H54 (cell line): Measurements from ENCODE around the gene MAP2K3.
"Not testable (repeated sequence)": the region's sequence is repeated elsewhere in the genome, so short reads cannot be mapped to it uniquely, and the experiment has no call there.

ENCODE experiments used
- DNase-seq: peaks from one replicate; pipeline ENCODE4 v3.0.0; 2011; ENCODE audit warnings: low spot score, mixed read lengths; ENCODE audit not compliant: insufficient read length
- FAIRE-seq: peaks from 3 replicates; lab custom pipeline; 2011; peaks lifted over from hg19 to GRCh38; lab: Jason Lieb, UNC
- POLR2A ChIP-seq: IDR thresholded peaks from 2 replicates; pipeline ENCODE4 v1.6.1; 2011; ENCODE audit warnings: low read depth, mild to moderate bottlenecking, low read length

Gene MAP2K3

GRCh38 chr17:21330436-21331160 lies 46.1 kb downstream of the MAP2K3 start:
- no peak for DNase-seq
- TF ChIP-seq POLR2A: no peak
- FAIRE-seq: no peak

- FAIRE-seq, DNase-seq: not testable (repeated sequence)
Observed at GRCh38 chr17:21336541-21337294, 52.2 kb downstream of the MAP2K3 start.

GRCh38 chr17:21337981-21338625 lies 53.6 kb downstream of the MAP2K3 start:
- not testable (repeated sequence) for DNase-seq, FAIRE-seq

DNA sequence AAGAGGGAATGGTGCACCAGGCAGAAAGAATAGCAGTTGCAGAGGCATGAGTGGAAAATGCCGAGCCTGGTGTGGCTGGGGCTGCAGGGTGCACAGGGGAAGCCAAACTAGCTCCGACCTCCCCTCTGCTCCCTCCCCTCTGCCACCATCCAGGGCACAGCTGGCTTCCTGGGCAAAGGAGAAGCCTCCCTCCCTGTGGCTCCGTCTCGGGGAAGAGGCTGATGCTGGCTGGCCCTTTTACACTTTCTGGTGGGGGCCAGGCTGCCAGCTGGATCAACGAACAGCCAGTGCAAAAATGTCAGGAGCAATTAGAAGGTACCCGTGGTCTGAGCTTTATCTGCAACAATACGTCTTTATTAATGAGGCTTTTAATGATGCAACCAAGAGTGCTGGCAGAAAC lies 54.5 kb downstream of the MAP2K3 start:
- no peak for TF ChIP-seq POLR2A
- FAIRE-seq: no peak

GRCh38 chr17:21339571-21339970 lies 55.1 kb downstream of the MAP2K3 start:
- not testable (repeated sequence) for FAIRE-seq, DNase-seq

More for the DNA sequence above, 54.5 kb downstream of the MAP2K3 start:
- no peak for DNase-seq

- not testable (repeated sequence) for DNase-seq, FAIRE-seq
Observed at GRCh38 chr17:21340407-21340806, 55.9 kb downstream of the MAP2K3 start.

DNA sequence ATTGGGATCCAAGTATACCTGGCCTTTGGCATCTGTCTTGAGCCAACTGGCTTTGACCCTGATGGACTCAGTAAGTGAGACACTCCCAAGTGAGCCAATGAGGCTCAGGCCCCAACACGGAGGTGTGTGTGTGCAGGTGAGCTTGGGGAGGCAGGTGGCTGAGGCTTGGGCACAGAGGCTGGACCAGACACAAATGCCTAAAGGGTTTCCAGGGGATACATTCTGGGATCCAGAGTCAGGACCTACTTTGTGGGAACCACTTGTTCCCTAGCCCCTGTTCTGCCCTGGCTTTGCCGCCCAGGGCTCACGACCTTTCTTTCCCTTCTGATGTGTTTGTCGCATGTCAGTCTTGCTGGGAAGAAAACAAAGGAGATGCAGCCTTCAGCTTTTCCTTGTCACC lies 56.8 kb downstream of the MAP2K3 start:
- not testable (repeated sequence) for FAIRE-seq, DNase-seq

DNA sequence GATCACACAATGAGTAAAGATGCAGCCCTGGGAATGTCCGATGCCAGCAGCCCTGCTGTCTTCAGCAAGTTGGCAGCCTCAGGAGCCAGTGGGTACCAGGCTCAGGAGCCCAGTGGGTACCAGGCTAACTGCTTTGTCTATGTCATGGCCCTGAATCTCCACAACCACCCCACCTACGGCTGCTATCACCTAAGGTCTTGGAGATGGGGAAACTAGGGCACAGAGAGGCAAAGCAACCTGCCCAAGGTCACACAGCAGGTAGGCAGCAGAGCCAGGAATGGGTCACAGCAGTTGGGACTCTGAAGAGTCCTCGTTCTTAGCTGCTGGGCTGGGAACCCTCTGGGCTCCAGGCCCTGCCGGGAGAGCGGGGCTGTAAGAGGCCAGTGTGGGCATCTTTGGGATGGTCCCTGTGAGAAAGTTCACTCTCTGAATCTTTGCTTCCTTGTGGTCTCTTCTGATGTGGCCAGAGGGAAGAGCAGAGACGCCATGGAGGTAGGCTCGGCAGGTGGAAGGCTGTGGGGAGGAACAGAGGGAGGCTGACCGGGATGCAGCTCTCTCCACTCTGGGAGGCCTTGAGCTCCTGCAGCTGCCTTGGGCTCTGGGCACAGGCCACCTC lies 57.5 kb downstream of the MAP2K3 start:
- DNase-seq, FAIRE-seq: not testable (repeated sequence)

DNA sequence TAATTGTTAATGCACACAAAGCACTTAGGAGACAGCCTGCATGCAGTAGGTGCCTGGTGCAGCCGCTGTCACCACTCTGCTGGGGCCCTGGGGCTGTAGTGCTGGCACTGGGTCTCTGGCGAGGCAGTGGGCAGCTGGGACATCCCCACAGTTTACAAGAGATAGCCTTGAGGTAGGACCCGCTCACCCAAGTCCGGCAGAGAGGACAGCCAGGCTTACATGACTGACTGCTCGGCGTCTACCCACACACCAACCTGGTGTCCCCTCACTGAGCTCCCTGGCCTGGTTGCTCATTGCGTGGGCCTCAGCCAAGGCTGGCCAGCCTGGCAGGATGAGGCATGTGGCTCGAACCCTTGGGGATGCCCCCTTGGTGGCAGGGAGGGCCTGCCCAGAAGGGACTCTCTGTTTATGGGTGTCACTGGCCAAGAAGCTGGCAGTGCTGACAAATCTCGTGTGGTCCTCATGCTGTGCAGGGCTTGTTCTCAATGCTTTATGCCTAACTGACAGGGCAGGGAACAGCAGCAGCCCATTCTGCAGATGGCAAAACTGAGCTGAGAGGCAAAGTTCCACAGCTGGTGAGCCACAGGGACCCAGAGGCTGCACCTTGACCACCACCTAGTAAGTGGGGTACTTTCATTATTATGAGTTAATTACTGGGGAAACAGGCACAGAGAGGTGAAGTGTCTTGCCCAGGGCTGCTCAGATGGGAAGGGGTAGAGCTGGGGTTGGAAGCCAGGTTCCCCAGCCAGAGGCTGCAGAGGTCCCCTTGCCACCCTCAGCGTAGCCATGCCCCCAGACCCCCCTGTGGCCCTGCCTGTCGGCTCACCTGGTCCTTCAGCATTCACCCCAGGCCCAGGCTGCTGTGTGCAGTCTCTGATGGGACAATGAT lies 58.8 kb downstream of the MAP2K3 start:
- not testable (repeated sequence) for FAIRE-seq

GRCh38 chr17:21344801-21345200 lies 60.3 kb downstream of the MAP2K3 start:
- not testable (repeated sequence) for FAIRE-seq

More for the DNA sequence above, 58.8 kb downstream of the MAP2K3 start:
- not testable (repeated sequence) for DNase-seq

DNA sequence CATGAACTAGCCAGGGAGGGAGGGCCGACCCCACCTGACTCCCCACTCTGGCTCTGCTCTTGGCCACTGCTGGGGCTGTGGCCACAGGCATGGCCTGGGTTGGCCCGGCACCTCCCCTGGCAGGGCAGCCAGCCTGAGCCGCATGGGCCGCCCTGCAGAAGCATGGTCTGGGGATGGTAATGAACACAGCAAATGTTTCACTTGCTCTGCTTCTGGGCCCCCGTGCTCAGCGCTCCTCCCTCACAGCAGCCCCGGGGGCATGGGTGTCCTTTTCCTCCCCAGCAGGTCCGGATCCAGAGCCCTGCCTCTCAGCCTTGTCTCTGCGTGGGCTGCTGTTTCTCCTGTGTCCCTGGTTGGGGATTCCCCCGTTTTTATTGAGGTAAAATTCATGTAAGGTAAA lies 60.7 kb downstream of the MAP2K3 start:
- no peak for TF ChIP-seq POLR2A
- FAIRE-seq: no peak
- no peak for DNase-seq

More at GRCh38 chr17:21344801-21345200, 60.3 kb downstream of the MAP2K3 start:
- not testable (repeated sequence) for DNase-seq

GRCh38 chr17:21346107-21346506 lies 61.6 kb downstream of the MAP2K3 start:
- FAIRE-seq, DNase-seq: not testable (repeated sequence)

DNA sequence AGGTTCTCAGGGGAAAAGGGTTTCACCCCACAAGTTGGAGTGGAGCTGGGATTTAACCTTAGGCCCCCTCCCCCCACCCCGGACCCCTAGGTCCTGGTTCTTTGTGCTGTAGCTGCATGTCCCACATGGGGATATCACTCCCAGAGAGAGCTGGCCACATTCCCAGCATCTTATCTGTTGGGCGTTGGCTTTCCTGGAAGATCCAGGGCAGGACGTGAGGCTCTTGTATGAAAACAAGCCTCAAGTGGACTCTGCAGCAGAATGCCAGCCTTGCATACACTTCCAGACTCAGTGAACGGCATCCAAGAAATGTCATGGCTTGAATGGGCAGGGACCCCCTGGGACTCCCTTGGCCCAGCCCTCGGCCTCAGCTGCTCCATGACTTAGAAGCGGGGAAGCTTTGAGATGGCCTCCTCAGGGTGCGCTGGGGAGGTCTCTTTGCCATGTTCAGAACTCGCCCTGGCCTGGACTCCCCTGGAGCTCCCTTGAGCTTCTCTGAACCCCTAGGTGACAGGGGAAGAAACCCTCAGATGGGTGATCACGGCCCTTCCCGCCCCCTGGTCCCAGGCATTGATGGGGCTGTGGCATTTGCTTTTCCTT lies 62.2 kb downstream of the MAP2K3 start:
- DNase-seq, FAIRE-seq: not testable (repeated sequence)

GRCh38 chr17:21347660-21348059 lies 63.1 kb downstream of the MAP2K3 start:
- FAIRE-seq, DNase-seq: not testable (repeated sequence)

DNA sequence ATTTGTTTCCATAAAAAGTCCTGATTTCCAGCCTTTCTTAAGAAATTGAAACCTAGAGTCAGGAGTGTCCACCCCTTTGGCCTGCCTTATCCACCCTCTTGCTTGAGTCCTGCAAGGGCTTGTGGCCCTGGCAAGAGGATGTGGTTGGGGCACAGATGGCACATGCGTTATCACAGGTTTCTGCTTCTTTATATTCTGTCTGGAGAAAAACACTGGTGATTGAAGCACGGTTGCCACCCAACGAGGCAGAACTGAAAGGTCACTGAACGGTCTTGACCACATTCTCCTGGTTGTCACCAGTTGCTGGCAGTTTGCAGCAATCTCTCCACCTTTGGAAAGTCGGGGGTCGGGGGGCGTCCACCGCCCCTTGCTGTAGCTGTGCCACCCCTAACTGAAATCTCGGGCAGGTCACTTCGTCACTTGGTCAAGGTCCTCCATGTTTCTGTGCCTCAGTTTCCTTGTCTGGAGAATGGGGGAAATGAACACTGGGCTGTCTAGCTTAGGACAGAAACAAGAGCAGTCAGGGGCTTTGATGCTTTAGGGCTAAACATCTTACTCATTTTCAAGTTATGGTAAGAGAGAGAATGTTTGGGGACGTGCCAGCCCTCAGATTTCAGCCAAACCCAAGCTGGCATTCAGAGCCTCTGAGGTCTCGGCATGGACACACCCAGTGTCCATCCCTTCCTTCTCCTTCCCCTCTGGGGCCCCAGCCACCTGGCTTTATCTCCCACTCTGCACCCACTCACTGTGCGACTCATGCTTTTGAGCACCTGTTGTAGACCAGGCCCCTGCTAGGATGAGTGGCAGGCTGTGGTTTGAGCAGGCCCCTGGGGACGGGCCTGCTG lies 63.8 kb downstream of the MAP2K3 start:
- DNase-seq, FAIRE-seq: not testable (repeated sequence)

DNA sequence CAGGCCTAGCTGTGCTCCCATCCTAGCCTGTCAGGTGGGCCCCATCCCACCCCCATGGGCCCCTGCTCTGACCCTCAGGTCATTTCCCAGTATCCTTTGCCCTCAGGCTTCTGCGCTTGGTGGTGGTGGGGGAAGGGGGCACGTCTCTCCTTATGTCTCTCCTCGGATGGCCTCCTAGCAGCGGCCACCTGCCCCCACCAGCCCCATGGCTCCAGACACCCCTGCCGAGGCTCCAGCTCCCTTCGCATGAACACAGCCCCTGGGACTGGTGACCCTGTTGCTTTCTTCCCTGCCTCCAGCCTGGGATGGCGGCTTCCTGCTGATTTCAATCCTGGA lies 64.4 kb downstream of the MAP2K3 start:
- DNase-seq, FAIRE-seq: not testable (repeated sequence)

DNA sequence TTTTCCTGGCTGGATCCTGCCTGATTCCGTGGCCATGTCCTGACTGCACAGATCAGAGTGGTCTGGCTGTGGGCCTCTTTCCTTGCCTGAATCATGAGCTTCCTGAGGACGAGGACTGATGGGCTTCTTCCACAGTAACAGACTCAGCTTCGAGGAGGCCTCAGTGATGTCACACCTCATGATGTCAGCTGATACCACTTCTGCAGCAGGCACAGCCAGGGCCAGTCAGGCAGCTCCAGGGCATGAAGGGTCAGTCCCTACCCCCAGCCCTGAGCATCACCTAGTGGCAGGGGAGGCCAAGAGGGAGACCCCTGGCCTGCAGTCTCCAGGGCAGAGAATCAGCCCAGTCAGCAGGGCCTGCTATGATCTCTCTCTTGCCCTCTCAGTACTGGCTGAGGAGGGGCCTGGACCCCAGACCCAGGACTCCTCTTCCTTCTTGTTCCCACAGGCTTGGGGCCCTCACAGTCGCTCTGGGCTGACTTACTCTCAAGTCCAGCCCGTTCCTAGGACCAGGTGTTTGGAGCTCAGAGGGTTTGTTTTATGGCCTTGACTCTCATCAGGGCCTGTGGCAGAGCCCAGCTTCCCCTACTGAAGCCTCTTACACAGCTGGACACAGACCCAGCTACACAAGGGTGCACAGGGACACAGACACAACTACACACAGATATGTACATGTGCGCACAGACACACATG lies 65.0 kb downstream of the MAP2K3 start:
- DNase-seq, FAIRE-seq: not testable (repeated sequence)
